HEK293 (cell line): ENCODE measurements around the gene IMPDH1.

Experiments
- ELK4 ChIP-seq: IDR thresholded peaks from 2 replicates; pipeline ENCODE4 v1.6.1; 2011; ENCODE audit warnings: mild to moderate bottlenecking, low read depth, low read length, borderline replicate concordance
- FEZF1 ChIP-seq: fragments of 450-650 bp; formaldehyde crosslinking; IDR thresholded peaks from 2 replicates; pipeline ENCODE4 v1.5.1; 2016; ENCODE audit warnings: missing biosample characterization, missing genetic modification characterization
- GLI2 ChIP-seq: fragments of 450-650 bp; formaldehyde crosslinking; IDR thresholded peaks from 2 replicates; pipeline ENCODE4; 2017; ENCODE audit warnings: missing biosample characterization, missing genetic modification characterization, low read depth, borderline replicate concordance
- RBAK ChIP-seq: fragments of 450-650 bp; formaldehyde crosslinking; IDR thresholded peaks from 2 replicates; pipeline ENCODE4 v1.5.1; 2016; ENCODE audit warnings: missing biosample characterization, missing genetic modification characterization
- SP7 ChIP-seq: fragments of 450-650 bp; formaldehyde crosslinking; IDR thresholded peaks from 2 replicates; pipeline ENCODE4 v1.5.1; 2016; ENCODE audit warnings: missing biosample characterization, missing genetic modification characterization
- TSHZ1 ChIP-seq: fragments of 450-650 bp; formaldehyde crosslinking; IDR thresholded peaks from 2 replicates; pipeline ENCODE4 v1.5.1; 2016; ENCODE audit warnings: missing biosample characterization, missing genetic modification characterization, borderline replicate concordance
- YY1 ChIP-seq: fragments of 450-650 bp; formaldehyde crosslinking; IDR thresholded peaks from 2 replicates; pipeline ENCODE4 v1.5.1; 2018; ENCODE audit warnings: missing biosample characterization, missing genetic modification characterization
- ZBTB10 ChIP-seq: fragments of 450-650 bp; formaldehyde crosslinking; IDR thresholded peaks from 2 replicates; pipeline ENCODE4 v1.5.1; 2016; ENCODE audit warnings: missing biosample characterization, missing genetic modification characterization
- ZBTB17 ChIP-seq: fragments of 450-650 bp; formaldehyde crosslinking; IDR thresholded peaks from 2 replicates; pipeline ENCODE4 v1.5.1; 2016; ENCODE audit warnings: missing biosample characterization, missing genetic modification characterization
- ZBTB20 ChIP-seq: fragments of 450-650 bp; formaldehyde crosslinking; IDR thresholded peaks from 2 replicates; pipeline ENCODE4 v1.5.1; 2016; ENCODE audit warnings: missing biosample characterization, missing genetic modification characterization
- ZBTB6 ChIP-seq: fragments of 450-650 bp; formaldehyde crosslinking; IDR thresholded peaks from 2 replicates; pipeline ENCODE4 v1.5.1; 2017; ENCODE audit warnings: missing biosample characterization, missing genetic modification characterization
- ZFP3 ChIP-seq: fragments of 450-650 bp; formaldehyde crosslinking; IDR thresholded peaks from 2 replicates; pipeline ENCODE4 v1.5.1; 2016; ENCODE audit warnings: low read depth, missing biosample characterization, missing genetic modification characterization
- ZNF140 ChIP-seq: fragments of 450-650 bp; formaldehyde crosslinking; IDR thresholded peaks from 2 replicates; pipeline ENCODE4 v1.5.1; 2016; ENCODE audit warnings: missing biosample characterization, missing genetic modification characterization
- ZNF157 ChIP-seq: fragments of 450-650 bp; formaldehyde crosslinking; IDR thresholded peaks from 2 replicates; pipeline ENCODE4 v1.5.1; 2016; ENCODE audit warnings: missing biosample characterization, missing genetic modification characterization
- ZNF302 ChIP-seq: fragments of 450-650 bp; formaldehyde crosslinking; IDR thresholded peaks from 2 replicates; pipeline ENCODE4 v1.5.1; 2016; ENCODE audit warnings: missing biosample characterization, missing genetic modification characterization, low read depth
- ZNF324 ChIP-seq: fragments of 450-650 bp; formaldehyde crosslinking; IDR thresholded peaks from 2 replicates; pipeline ENCODE4 v1.5.1; 2016; ENCODE audit warnings: missing biosample characterization, missing genetic modification characterization
- ZNF362 ChIP-seq: fragments of 450-650 bp; formaldehyde crosslinking; IDR thresholded peaks from 2 replicates; pipeline ENCODE4 v1.5.1; 2016; ENCODE audit warnings: missing biosample characterization, missing genetic modification characterization
- ZNF394 ChIP-seq: fragments of 450-650 bp; formaldehyde crosslinking; IDR thresholded peaks from 2 replicates; pipeline ENCODE4 v1.5.1; 2016; ENCODE audit warnings: missing biosample characterization, missing genetic modification characterization, mild to moderate bottlenecking, moderate library complexity, borderline replicate concordance
- ZNF449 ChIP-seq: fragments of 450-650 bp; formaldehyde crosslinking; IDR thresholded peaks from 2 replicates; pipeline ENCODE4 v1.5.1; 2017; ENCODE audit warnings: missing biosample characterization, mild to moderate bottlenecking, missing genetic modification characterization, moderate library complexity
- ZNF544 ChIP-seq: fragments of 450-650 bp; formaldehyde crosslinking; IDR thresholded peaks from 2 replicates; pipeline ENCODE4 v1.5.0; 2017; ENCODE audit warnings: missing biosample characterization, missing genetic modification characterization
- ZNF549 ChIP-seq: fragments of 450-650 bp; IDR thresholded peaks from 2 replicates; pipeline ENCODE4 v1.5.1; 2018; ENCODE audit warnings: missing biosample characterization, missing genetic modification characterization, mild to moderate bottlenecking, inconsistent platforms, moderate library complexity
- ZNF555 ChIP-seq: fragments of 450-650 bp; formaldehyde crosslinking; conservative IDR thresholded peaks from 2 replicates; pipeline ENCODE4 v1.5.1; 2017; ENCODE audit warnings: missing biosample characterization, mild to moderate bottlenecking, missing genetic modification characterization, inconsistent platforms
- ZNF558 ChIP-seq: fragments of 450-650 bp; formaldehyde crosslinking; IDR thresholded peaks from 2 replicates; pipeline ENCODE4 v1.5.1; 2016; ENCODE audit warnings: missing biosample characterization, missing genetic modification characterization
- ZNF560 ChIP-seq: fragments of 450-650 bp; formaldehyde crosslinking; IDR thresholded peaks from 2 replicates; pipeline ENCODE4 v1.5.1; 2017; ENCODE audit warnings: missing biosample characterization, missing genetic modification characterization, borderline replicate concordance
- ZNF596 ChIP-seq: fragments of 450-650 bp; IDR thresholded peaks from 2 replicates; pipeline ENCODE4 v1.5.0; 2018; ENCODE audit warnings: missing biosample characterization, mild to moderate bottlenecking, missing genetic modification characterization, moderate library complexity
- ZNF776 ChIP-seq: fragments of 450-650 bp; formaldehyde crosslinking; IDR thresholded peaks from 2 replicates; pipeline ENCODE4 v1.5.0; 2017; ENCODE audit warnings: missing biosample characterization, missing genetic modification characterization, borderline replicate concordance
- ZXDB ChIP-seq: fragments of 450-650 bp; formaldehyde crosslinking; IDR thresholded peaks from 2 replicates; pipeline ENCODE4 v1.5.1; 2016; ENCODE audit warnings: missing biosample characterization, missing genetic modification characterization

The IMPDH1 gene

GRCh38 chr7:128455543-128456254, 45.9 kb upstream of the IMPDH1 start, which contains the start of gene HILPDA (continued):
- no peak for TF ChIP-seq ZNF157 (tag by site-specific recombination)
- no peak for TF ChIP-seq GLI2 (tag by site-specific recombination)
- no peak for TF ChIP-seq ZNF362 (tag by site-specific recombination)
- TF ChIP-seq ZNF596 (tag by site-specific recombination), result no peak
- TF ChIP-seq ELK4, result no peak
- TF ChIP-seq ZNF776 (tag by site-specific recombination), result peak; percentile 44; the same call in 1 of the 2 replicates
- TF ChIP-seq ZNF558 (tag by site-specific recombination), result no peak
- TF ChIP-seq ZNF324, result no peak
- TF ChIP-seq ZBTB6 (tag by site-specific recombination), result no peak; the same call in 1 of the 2 replicates
- TF ChIP-seq ZNF140 (tag by site-specific recombination), result no peak
- TF ChIP-seq ZBTB10 (tag by site-specific recombination), result peak; percentile 31; the same call in 1 of the 2 replicates
- no peak for TF ChIP-seq TSHZ1 (tag by site-specific recombination)
- TF ChIP-seq ZNF555, result no peak
- TF ChIP-seq ZXDB (tag by site-specific recombination), result peak; percentile 77
- no peak for TF ChIP-seq ZNF544 (tag by site-specific recombination)
- no peak for TF ChIP-seq ZNF394 (tag by site-specific recombination)
- TF ChIP-seq YY1, result no peak
- peak; percentile 64 for TF ChIP-seq SP7
- peak; percentile 95 for TF ChIP-seq ZBTB17 (tag by site-specific recombination)
- peak; percentile 86 for TF ChIP-seq ZBTB20 (tag by site-specific recombination)
- no peak for TF ChIP-seq FEZF1 (tag by site-specific recombination)
- no peak for TF ChIP-seq ZNF560 (tag by site-specific recombination)
- no peak for TF ChIP-seq ZFP3 (tag by site-specific recombination)
- TF ChIP-seq ZNF302 (tag by site-specific recombination), result no peak
- TF ChIP-seq RBAK, result peak; percentile 62; the same call in 1 of the 2 replicates
- TF ChIP-seq ZNF549 (tag by site-specific recombination), result no peak
- TF ChIP-seq ZNF449, result peak; percentile 56; the same call in 1 of the 2 replicates
